Left cardiac atrium (tissue), 4 donors: ENCODE results near the gene ABCC6. TPM values are rescaled to one million over a fixed set of nuclear protein-coding genes. Genes with fewer than 3 reads are reported as not detected.
"Not testable (repeated sequence)": the region's sequence is repeated elsewhere in the genome, so short reads cannot be mapped to it uniquely, and the experiment has no call there.

Source experiments
- ATAC-seq, 2 donors: fragments of 200-7000 bp; cut with Tn5 transposase; one replicate each; pipeline ENCODE4 v1.9.1; 2020; ENCODE audit warnings: mild to moderate bottlenecking in 2 of 2, moderate library complexity in 2 of 2
- DNase-seq: peaks from one replicate; pipeline ENCODE4 v3.0.0-alpha.2; 2020
- intact Hi-C, 2 donors: fragments of 100-400 bp; cut with DNase I; formaldehyde crosslinking; loops; one replicate each; pipeline versions ENCODE4 v1.14.1 to v1.15.1; 2022 to 2023
- total RNA-seq, 2 donors: library from RNA; stranded (reverse); fragmentation: NEBNext Ultra II Directional; extraction: Animal tissue kit (Norgen Biotek cat#: 25700); gene quantifications; one replicate each; pipeline ENCODE4 v1.2.1, GENCODE V29; 2021
- donor health status: DM: no; HTN: yes; CAD: no.
- donor health status: DM: no; HTN: yes; CAD: no; lungs with severe emphysema.
- donor health status: DM: yes; HTN: yes; CAD: no.
- donor health status: Dilated cardiomyopathy.

ABCC6 gene
- total RNA-seq, 2 donors from 2014 or later, result 2.0 to 8.2 TPM

- DNase-seq, ATAC-seq, intact Hi-C loops: not testable (repeated sequence)
Measured at GRCh38 chr16:16237738-16238137, 14.4 kb upstream of the ABCC6 start.

GRCh38 chr16:16237071-16237470, 13.8 kb upstream of the ABCC6 start:
- ATAC-seq, intact Hi-C loops, DNase-seq: not testable (repeated sequence)

- intact Hi-C loops, DNase-seq: not testable (repeated sequence)
- peak; percentile 48 to 74 for ATAC-seq
Measured at GRCh38 chr16:16232692-16233061, 9.4 kb upstream of the ABCC6 start.

- peak; percentile 28 to 29 for ATAC-seq
- DNase-seq, intact Hi-C loops: not testable (repeated sequence)
Measured at GRCh38 chr16:16223662-16224241, 458 bp upstream of the ABCC6 start.

- ATAC-seq, intact Hi-C loops, DNase-seq: not testable (repeated sequence)
Measured at GRCh38 chr16:16221382-16221781, 1.9 kb downstream of the ABCC6 start.

GRCh38 chr16:16220449-16220848, 2.8 kb downstream of the ABCC6 start:
- intact Hi-C loops, ATAC-seq, DNase-seq: not testable (repeated sequence)

- intact Hi-C loops, DNase-seq, ATAC-seq: not testable (repeated sequence)
Measured at GRCh38 chr16:16218787-16219186, 4.5 kb downstream of the ABCC6 start.

GRCh38 chr16:16218349-16218748, 4.9 kb downstream of the ABCC6 start:
- intact Hi-C loops, DNase-seq, ATAC-seq: not testable (repeated sequence)

- ATAC-seq, result peak; percentile 73 to 77
- intact Hi-C loops, DNase-seq: not testable (repeated sequence)
Measured at GRCh38 chr16:16213863-16214293, 9.4 kb downstream of the ABCC6 start.

GRCh38 chr16:16211404-16211803, 11.9 kb downstream of the ABCC6 start:
- intact Hi-C loops, ATAC-seq, DNase-seq: not testable (repeated sequence)

- ATAC-seq, intact Hi-C loops, DNase-seq: not testable (repeated sequence)
Measured at GRCh38 chr16:16208461-16208860, 14.8 kb downstream of the ABCC6 start.

GRCh38 chr16:16207787-16208334, 15.4 kb downstream of the ABCC6 start:
- DNase-seq, intact Hi-C loops, ATAC-seq: not testable (repeated sequence)

- intact Hi-C loops, DNase-seq, ATAC-seq: not testable (repeated sequence)
Measured at GRCh38 chr16:16207097-16207786, 16.1 kb downstream of the ABCC6 start.

- ATAC-seq, intact Hi-C loops: not testable (repeated sequence)
Measured at GRCh38 chr16:16205864-16206263, 17.4 kb downstream of the ABCC6 start.

GRCh38 chr16:16204552-16204951, 18.7 kb downstream of the ABCC6 start:
- peak in 1 of 2 donors; percentile 14 for ATAC-seq
- DNase-seq, intact Hi-C loops: not testable (repeated sequence)

More at GRCh38 chr16:16205864-16206263, 17.4 kb downstream of the ABCC6 start:
- DNase-seq, result not testable (repeated sequence)

GRCh38 chr16:16203494-16203893, 19.8 kb downstream of the ABCC6 start:
- intact Hi-C loops, ATAC-seq, DNase-seq: not testable (repeated sequence)

GRCh38 chr16:16202400-16203143, 20.7 kb downstream of the ABCC6 start:
- ATAC-seq (peak; percentile 27 to 55), DNase-seq (peak; percentile 56)

GRCh38 chr16:16201880-16202279, 21.4 kb downstream of the ABCC6 start:
- intact Hi-C loops, ATAC-seq, DNase-seq: not testable (repeated sequence)

More at GRCh38 chr16:16202400-16203143, 20.7 kb downstream of the ABCC6 start:
- intact Hi-C loops, result not testable (repeated sequence)

GRCh38 chr16:16200391-16200790, 22.9 kb downstream of the ABCC6 start:
- intact Hi-C loops, ATAC-seq, DNase-seq: not testable (repeated sequence)
